Gastroesophageal sphincter (tissue), 3 donors: ENCODE measurements around the gene POLDIP2.

Experiments
- EP300 ChIP-seq: sonication (generic); formaldehyde crosslinking; IDR thresholded peaks from one replicate; pipeline ENCODE4 v1.6.1; 2017; ENCODE audit warnings: antibody characterized with exemption, mild to moderate bottlenecking
- POLR2AphosphoS5 ChIP-seq: sonication (generic); formaldehyde crosslinking; IDR thresholded peaks from one replicate; pipeline ENCODE4 v1.6.1; 2017; ENCODE audit warnings: antibody characterized with exemption
- TF ChIP-seq, protein P1 (sequence below), 4 experiments: fragments of 200-600 bp in 2 of 4; fragments of 450-650 bp in 2 of 4; sonication (generic) in 1 of 4; IDR thresholded peaks; one replicate each; pipeline ENCODE4 v1.5.1; 2017 to 2019; ENCODE audit warnings: antibody characterized with exemption in 4 of 4, mild to moderate bottlenecking in 2 of 4, moderate library complexity in 2 of 4

- TF ChIP-seq, protein P1, sequence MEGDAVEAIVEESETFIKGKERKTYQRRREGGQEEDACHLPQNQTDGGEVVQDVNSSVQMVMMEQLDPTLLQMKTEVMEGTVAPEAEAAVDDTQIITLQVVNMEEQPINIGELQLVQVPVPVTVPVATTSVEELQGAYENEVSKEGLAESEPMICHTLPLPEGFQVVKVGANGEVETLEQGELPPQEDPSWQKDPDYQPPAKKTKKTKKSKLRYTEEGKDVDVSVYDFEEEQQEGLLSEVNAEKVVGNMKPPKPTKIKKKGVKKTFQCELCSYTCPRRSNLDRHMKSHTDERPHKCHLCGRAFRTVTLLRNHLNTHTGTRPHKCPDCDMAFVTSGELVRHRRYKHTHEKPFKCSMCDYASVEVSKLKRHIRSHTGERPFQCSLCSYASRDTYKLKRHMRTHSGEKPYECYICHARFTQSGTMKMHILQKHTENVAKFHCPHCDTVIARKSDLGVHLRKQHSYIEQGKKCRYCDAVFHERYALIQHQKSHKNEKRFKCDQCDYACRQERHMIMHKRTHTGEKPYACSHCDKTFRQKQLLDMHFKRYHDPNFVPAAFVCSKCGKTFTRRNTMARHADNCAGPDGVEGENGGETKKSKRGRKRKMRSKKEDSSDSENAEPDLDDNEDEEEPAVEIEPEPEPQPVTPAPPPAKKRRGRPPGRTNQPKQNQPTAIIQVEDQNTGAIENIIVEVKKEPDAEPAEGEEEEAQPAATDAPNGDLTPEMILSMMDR (IDR thresholded peaks at IDR 0.05) = no peak
- TF ChIP-seq POLR2AphosphoS5 (no peak), EP300 (no peak)
These were observed 12.9 kb upstream of the POLDIP2 start, which contains the start of gene VTN for GRCh38 chr17:28370035-28370743.
